Measurements from ENCODE around the gene ORC6. TPM values are rescaled to one million over a fixed set of nuclear protein-coding genes. Genes with fewer than 3 reads are reported as not detected.

Gene ORC6
- total and polyA plus RNA-seq, 10 of the 15 experiments (the other 5 are each of a cell fraction or from before 2014, with no cell fraction given) = 25.7 to 88.5 (median 49.1) TPM

- TF ChIP-seq E2F4 (IDR thresholded peaks at IDR 0.05; ENCODE audit: low read depth, low read length) (no peak), REST (IDR thresholded peaks at IDR 0.05; ENCODE audit: low read depth, low read length) (no peak), JUNB (IDR thresholded peaks at IDR 0.05) (no peak), RAD51 (IDR thresholded peaks at IDR 0.05) (no peak), ASH2L (IDR thresholded peaks at IDR 0.05; ENCODE audit: borderline replicate concordance, low read depth) (no peak)
Measured at GRCh38 chr16:46650254-46650623, 39.2 kb upstream of the ORC6 start (continued).

- in situ Hi-C loops (cut with MboI) (no loop called here), intact Hi-C loops (cut with micrococcal nuclease; ENCODE audit: unreplicated experiment) (no loop called here)
- ChIA-PET CTCF (no interaction called here), RAD21 (ENCODE audit: unreplicated experiment) (no interaction called here), SMC1A (ENCODE audit: uncharacterized antibody, unreplicated experiment) (interaction anchor here (0.6 to 1.5 kb wide), 3 partner anchors 9 to 282 kb away, joined by 3 read pairs; no protein-coding TSS in a partner anchor), POLR2A (interaction anchor here (1.4 kb wide), 1 partner anchor 8 kb away, joined by 3 read pairs; no protein-coding TSS in a partner anchor)
- Histone ChIP-seq H4K20me1 (ENCODE audit: control insufficient read depth, insufficient read depth) (no peaks in the 10 kb centered on the region), H3K9me3 (replicated peaks; ENCODE audit: control insufficient read depth, insufficient read depth, low read length) (no peaks in the 10 kb centered on the region), H3K4me3 (no peak overlapping the region), H3K79me2 (ENCODE audit: control insufficient read depth, insufficient read depth, low read length) (no peaks in the 10 kb centered on the region), H3K4me1 (ENCODE audit: control insufficient read depth, insufficient read depth, low read length) (no peaks in the 10 kb centered on the region), H3K27ac (ENCODE audit: control insufficient read depth, insufficient read depth) (no peak overlapping the region), H3K36me3 (ENCODE audit: control insufficient read depth in 2 of 2, insufficient read depth in 2 of 2, low read length in 1 of 2) (no peaks in the 10 kb centered on the region), H3K4me2 (ENCODE audit: control insufficient read depth, insufficient read depth) (no peak overlapping the region), H3K27me3 (replicated peaks in 1 of 2; ENCODE audit: control insufficient read depth in 2 of 2, insufficient read depth in 2 of 2, low read length in 1 of 2) (no peaks in the 10 kb centered on the region), H2AFZ (ENCODE audit: control insufficient read depth, low read depth, low read length) (no peak overlapping the region), H3K9ac (ENCODE audit: control insufficient read depth, insufficient read depth, low read length) (no peak overlapping the region)
- DNase-seq (ENCODE audit: low read depth, low spot score) = no peak
- WGBS (ENCODE audit: insufficient coverage, insufficient replicate concordance, low lambda C conversion rate, missing lambda C conversion rate) = 95% methylated on average over 3 of the region's 3 CpGs
- FAIRE-seq = no peak
- BruUV-seq (replicated peaks) = no TSS peak
- no peak for ATAC-seq
- no peak for TF ChIP-seq IRF5 (IDR thresholded peaks at IDR 0.05; ENCODE audit: borderline replicate concordance)
- TF ChIP-seq PAX5 (IDR thresholded peaks at IDR 0.05; ENCODE audit: borderline replicate concordance, low read depth, low read length) = no peak
- no peak for TF ChIP-seq ZBED1 (IDR thresholded peaks at IDR 0.05; ENCODE audit: borderline replicate concordance)
- TF ChIP-seq NFYB (IDR thresholded peaks at IDR 0.05; ENCODE audit: insufficient read depth, low read depth, low read length) = no peak
- TF ChIP-seq YBX1 (IDR thresholded peaks at IDR 0.05) = no peak
- TF ChIP-seq SMAD5 (IDR thresholded peaks at IDR 0.05; ENCODE audit: low read depth) = no peak
Measured at GRCh38 chr16:46651305-46651704, 38.2 kb upstream of the ORC6 start.

Measured in GM12878 (cell line).